Ishikawa (cell line): ENCODE data around the gene ITIH5.

ENCODE experiments used
- CEBPB ChIP-seq: IDR thresholded peaks from 2 replicates; pipeline ENCODE4 v1.6.1; 2012
- CREB1 ChIP-seq: IDR thresholded peaks from 2 replicates; pipeline ENCODE4 v1.6.1; 2012; ENCODE audit warnings: low read depth
- EGR1 ChIP-seq: IDR thresholded peaks from 2 replicates; pipeline ENCODE4 v1.6.1; 2012
- EP300 ChIP-seq: IDR thresholded peaks from 2 replicates; pipeline ENCODE4 v1.6.1; 2012; ENCODE audit warnings: borderline replicate concordance
- FOXM1 ChIP-seq: IDR thresholded peaks from 2 replicates; pipeline ENCODE4 v1.6.1; 2012; ENCODE audit warnings: low read depth, borderline replicate concordance
- MAX ChIP-seq: IDR thresholded peaks from 2 replicates; pipeline ENCODE4 v1.6.1; 2012
- NFIC ChIP-seq: IDR thresholded peaks from 2 replicates; pipeline ENCODE4 v1.6.1; 2012
- RAD21 ChIP-seq: IDR thresholded peaks from 2 replicates; pipeline ENCODE4 v1.6.1; 2012; ENCODE audit warnings: low read depth
- REST ChIP-seq: IDR thresholded peaks from 2 replicates; pipeline ENCODE4 v1.6.1; 2012; ENCODE audit warnings: low read depth, mild to moderate bottlenecking
- TAF1 ChIP-seq: IDR thresholded peaks from 2 replicates; pipeline ENCODE4 v1.6.1; 2012; ENCODE audit warnings: low read depth, mild to moderate bottlenecking
- TCF12 ChIP-seq: IDR thresholded peaks from 2 replicates; pipeline ENCODE4 v1.6.1; 2012; ENCODE audit warnings: low read depth
- TEAD4 ChIP-seq: IDR thresholded peaks from 2 replicates; pipeline ENCODE4 v1.6.1; 2012
- USF1 ChIP-seq: IDR thresholded peaks from 2 replicates; pipeline ENCODE4 v1.6.1; 2012
- YY1 ChIP-seq: IDR thresholded peaks from 2 replicates; pipeline ENCODE4 v1.6.1; 2012; ENCODE audit warnings: low read depth
- ZBTB7A ChIP-seq: IDR thresholded peaks from 2 replicates; pipeline ENCODE4 v1.6.1; 2012; ENCODE audit warnings: low read depth

Gene ITIH5

GRCh38 chr10:7670157-7670556 lies 3.4 kb upstream of the ITIH5 start:
- TF ChIP-seq USF1 (no peak), RAD21 (no peak), YY1 (no peak), CREB1 (no peak), ZBTB7A (no peak), FOXM1 (no peak), NFIC (no peak), TAF1 (no peak), TEAD4 (no peak), MAX (no peak), REST (no peak), TCF12 (no peak), EP300 (no peak), EGR1 (no peak), CEBPB (no peak)

- TF ChIP-seq CREB1, result no peak
- no peak for TF ChIP-seq YY1
- TF ChIP-seq NFIC, result no peak
- no peak for TF ChIP-seq REST
- no peak for TF ChIP-seq CEBPB
- TF ChIP-seq TEAD4, result no peak
- no peak for TF ChIP-seq FOXM1
- TF ChIP-seq EP300, result no peak
- TF ChIP-seq EGR1, result no peak
- TF ChIP-seq USF1, result no peak
- no peak for TF ChIP-seq TAF1
Measured at GRCh38 chr10:7667262-7668141, 736 bp upstream of the ITIH5 start.

GRCh38 chr10:7665767-7666166 lies 999 bp downstream of the ITIH5 start:
- TF ChIP-seq ZBTB7A (no peak), RAD21 (no peak), USF1 (no peak), REST (no peak), TCF12 (no peak)

- TF ChIP-seq USF1 (no peak), RAD21 (no peak), NFIC (no peak), TEAD4 (no peak), FOXM1 (no peak), TCF12 (no peak), EP300 (no peak), EGR1 (no peak), MAX (no peak), CEBPB (no peak), ZBTB7A (no peak), TAF1 (no peak)
Measured at GRCh38 chr10:7664707-7665106, 2.1 kb downstream of the ITIH5 start.
